ENCODE results near the gene NOL4L.

Gene NOL4L

GRCh38 chr20:32470025-32470861, 114.9 kb downstream of the NOL4L start:
- no peak for DNase-seq (ENCODE audit: low spot score)

GRCh38 chr20:32468860-32469259, 116.3 kb downstream of the NOL4L start:
- DNase-seq (ENCODE audit: low spot score): no peak

- no peak for DNase-seq (ENCODE audit: low spot score)
These were observed 116.9 kb downstream of the NOL4L start for GRCh38 chr20:32468313-32468640.

GRCh38 chr20:32467506-32468312, 117.4 kb downstream of the NOL4L start:
- DNase-seq (ENCODE audit: low spot score): no peak

GRCh38 chr20:32466739-32467505, 118.2 kb downstream of the NOL4L start:
- no peak for DNase-seq (ENCODE audit: low spot score)

GRCh38 chr20:32465901-32466675, 119.0 kb downstream of the NOL4L start:
- peak; percentile 91 for DNase-seq (ENCODE audit: low spot score)

- DNase-seq (ENCODE audit: low spot score): no peak
These were observed 119.8 kb downstream of the NOL4L start for GRCh38 chr20:32465092-32465900.

GRCh38 chr20:32464401-32465091, 120.6 kb downstream of the NOL4L start:
- no peak for DNase-seq (ENCODE audit: low spot score)

- peak; percentile 95 for DNase-seq (ENCODE audit: low spot score)
These were observed 121.3 kb downstream of the NOL4L start for GRCh38 chr20:32463642-32464400.

- no peak for DNase-seq (ENCODE audit: low spot score)
These were observed 122.1 kb downstream of the NOL4L start for GRCh38 chr20:32462900-32463641.

GRCh38 chr20:32461836-32462600, 123.1 kb downstream of the NOL4L start:
- DNase-seq (ENCODE audit: low spot score): no peak

GRCh38 chr20:32460683-32461320, 124.3 kb downstream of the NOL4L start:
- no peak for DNase-seq (ENCODE audit: low spot score)

- no peak for DNase-seq (ENCODE audit: low spot score)
These were observed 124.9 kb downstream of the NOL4L start for GRCh38 chr20:32460231-32460630.

GRCh38 chr20:32458837-32459220, 126.3 kb downstream of the NOL4L start:
- no peak for DNase-seq (ENCODE audit: low spot score)

GRCh38 chr20:32458061-32458836, 126.9 kb downstream of the NOL4L start:
- DNase-seq (ENCODE audit: low spot score): no peak

GRCh38 chr20:32457479-32457986, 127.6 kb downstream of the NOL4L start:
- peak; percentile 77 for DNase-seq (ENCODE audit: low spot score)
